ENCODE results near the gene GMEB2.

Gene GMEB2

DNA sequence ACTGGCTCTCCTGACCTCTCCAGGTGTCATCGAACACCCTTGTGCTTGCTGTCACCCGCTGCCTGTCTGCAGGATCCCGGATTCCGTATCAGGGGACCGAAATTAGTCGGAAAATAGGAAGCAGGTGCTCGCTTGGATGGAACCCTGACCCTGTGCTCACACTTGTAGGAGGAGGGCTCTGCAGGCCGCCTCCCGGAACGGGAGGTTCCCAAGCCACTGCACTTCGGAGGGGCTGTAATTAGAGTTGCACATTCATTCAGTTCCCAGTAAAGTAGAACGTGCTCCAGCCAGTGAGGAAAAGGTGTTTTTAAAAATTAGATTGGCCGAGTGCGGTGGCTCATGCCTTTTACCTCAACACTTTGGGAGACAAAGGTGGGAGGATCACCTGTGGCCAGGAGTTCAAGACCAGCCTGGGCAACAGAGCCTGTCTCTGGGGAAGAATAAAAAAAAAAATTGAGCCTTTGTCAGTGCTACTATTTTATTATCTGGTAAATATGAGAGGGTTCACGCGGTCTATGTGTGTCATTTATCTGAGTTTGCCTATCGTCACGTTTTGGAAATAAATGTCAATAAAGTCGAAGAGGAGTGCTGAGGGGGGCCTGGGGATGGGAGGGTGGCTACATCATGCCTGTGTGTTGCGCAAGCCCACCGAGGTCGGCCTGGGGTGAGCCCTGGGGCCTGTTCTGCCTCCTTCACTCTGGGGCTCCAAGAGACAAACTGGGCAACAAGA is 1.5 kb upstream of the GMEB2 start:
- ChIA-PET POLR2A (interaction anchor here (0.7 to 1.8 kb wide), 6 partner anchors 13 to 106 kb away, joined by 3 to 14 read pairs (median 4); partner anchors contain the start of genes RTEL1 and STMN3), CTCF (no interaction called here)
- TF ChIP-seq L3MBTL2 (conservative IDR thresholded peaks at IDR 0.05), result peak; percentile 94
- TF ChIP-seq ZNF384 (IDR thresholded peaks at IDR 0.05), result peak; percentile 19; the same call in 1 of the 2 replicates
- TF ChIP-seq FOXA1 (IDR thresholded peaks at IDR 0.05), result no peak
- TF ChIP-seq CTBP1 (IDR thresholded peaks at IDR 0.05; ENCODE audit: borderline replicate concordance), result peak; percentile 85
- TF ChIP-seq ARNT (IDR thresholded peaks at IDR 0.05), result peak; percentile 61; the same call in 1 of the 2 replicates
- peak; percentile 75 for DNase-seq (ENCODE audit: extremely low spot score)

DNA sequence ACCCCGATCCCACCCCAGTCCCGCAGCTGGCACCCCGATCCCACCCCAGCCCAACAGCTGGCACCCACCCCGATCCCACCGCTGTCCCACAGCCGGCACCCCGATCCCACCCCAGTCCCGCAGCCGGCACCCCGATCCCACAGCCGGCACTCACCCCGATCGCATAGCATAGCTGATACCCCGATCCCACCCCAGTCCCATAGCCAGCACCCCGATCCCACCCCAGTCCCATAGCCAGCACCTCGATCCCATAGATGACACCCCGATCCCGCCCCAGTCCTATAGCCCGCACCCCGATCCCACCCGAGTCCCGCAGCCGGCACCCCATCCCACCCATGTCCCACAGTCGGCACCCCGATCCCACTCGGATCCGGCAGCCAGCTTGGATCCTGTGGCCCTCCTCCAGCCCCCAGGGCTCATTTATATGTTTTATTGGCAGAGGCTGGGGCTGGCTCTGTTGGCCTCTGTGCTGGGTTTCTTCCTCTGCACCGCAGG is 897 bp upstream of the GMEB2 start:
- ChIA-PET POLR2A (interaction anchor here (0.7 to 1.8 kb wide), 11 partner anchors 8 to 105 kb away, joined by 3 to 14 read pairs (median 4); partner anchors contain the start of genes HELZ2, RTEL1 and STMN3), CTCF (no interaction called here)
- no peak for DNase-seq (ENCODE audit: extremely low spot score)
- TF ChIP-seq ELF4 (IDR thresholded peaks at IDR 0.05) (no peak), HDGF (IDR thresholded peaks at IDR 0.05; ENCODE audit: borderline replicate concordance) (no peak), SP1 (IDR thresholded peaks at IDR 0.05) (no peak), TARDBP (IDR thresholded peaks at IDR 0.05) (no peak), BHLHE40 (IDR thresholded peaks at IDR 0.05; ENCODE audit: borderline replicate concordance) (no peak), ARNT (IDR thresholded peaks at IDR 0.05) (no peak), PKNOX1 (IDR thresholded peaks at IDR 0.05) (no peak), ZNF384 (IDR thresholded peaks at IDR 0.05) (no peak), CTBP1 (IDR thresholded peaks at IDR 0.05; ENCODE audit: borderline replicate concordance) (no peak), SUZ12 (IDR thresholded peaks at IDR 0.05) (no peak), FOXK2 (IDR thresholded peaks at IDR 0.05) (no peak), FOXM1 (IDR thresholded peaks at IDR 0.05; ENCODE audit: borderline replicate concordance) (no peak), L3MBTL2 (conservative IDR thresholded peaks at IDR 0.05) (no peak)

GRCh38 chr20:63627129-63627750 is 339 bp upstream of the GMEB2 start:
- DNase-seq (ENCODE audit: extremely low spot score), result peak; percentile 95
- POLR2A ChIA-PET, result interaction anchor here (0.6 to 1.8 kb wide), 19 partner anchors 9 to 343 kb away, joined by 3 to 14 read pairs (median 4); partner anchors contain the start of genes HELZ2, RTEL1 and STMN3
- CTCF ChIA-PET, result no interaction called here
- TF ChIP-seq HDGF (IDR thresholded peaks at IDR 0.05; ENCODE audit: borderline replicate concordance), result no peak
- TF ChIP-seq L3MBTL2 (conservative IDR thresholded peaks at IDR 0.05), result peak; percentile 84
- no peak for TF ChIP-seq ELF4 (IDR thresholded peaks at IDR 0.05)

DNA sequence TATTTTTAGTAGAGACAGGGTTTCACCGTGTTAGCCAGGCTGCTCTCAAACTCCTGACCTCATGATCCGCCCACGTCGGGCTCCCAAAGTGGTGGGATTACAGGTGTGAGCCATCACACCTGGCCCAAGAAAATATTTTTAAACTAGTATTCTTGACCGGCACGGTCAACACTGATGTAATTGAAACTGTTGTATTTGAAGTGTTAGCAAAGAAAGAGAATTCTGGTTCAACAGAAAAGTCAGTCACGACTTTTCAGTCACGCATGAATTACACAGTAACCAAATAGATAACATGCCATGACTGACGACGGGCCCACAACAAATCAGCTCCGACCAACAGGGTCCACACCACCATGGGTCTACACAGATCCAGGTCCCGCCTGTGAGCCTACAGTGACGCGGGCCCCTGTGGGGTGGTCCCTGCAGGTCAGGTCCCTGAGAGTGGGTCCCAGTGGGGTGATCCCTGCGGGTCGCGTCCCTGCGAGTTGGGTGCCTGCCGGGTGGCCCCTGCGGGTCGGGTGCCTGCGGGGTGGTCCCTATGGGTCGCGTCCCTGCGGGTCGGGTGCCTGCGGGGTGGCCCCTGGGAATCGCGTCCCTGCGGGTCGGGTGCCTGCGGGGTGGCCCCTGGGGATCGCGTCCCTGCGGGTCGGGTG is 1.0 kb downstream of the GMEB2 start:
- TF ChIP-seq HDGF (IDR thresholded peaks at IDR 0.05; ENCODE audit: borderline replicate concordance) (no peak), PKNOX1 (IDR thresholded peaks at IDR 0.05) (no peak), ARNT (IDR thresholded peaks at IDR 0.05) (no peak), BHLHE40 (IDR thresholded peaks at IDR 0.05; ENCODE audit: borderline replicate concordance) (no peak), SUZ12 (IDR thresholded peaks at IDR 0.05) (no peak), ELF4 (IDR thresholded peaks at IDR 0.05) (no peak), FOXM1 (IDR thresholded peaks at IDR 0.05; ENCODE audit: borderline replicate concordance) (no peak), CTBP1 (IDR thresholded peaks at IDR 0.05; ENCODE audit: borderline replicate concordance) (no peak), SP1 (IDR thresholded peaks at IDR 0.05) (no peak), ZNF384 (IDR thresholded peaks at IDR 0.05) (no peak), FOXK2 (IDR thresholded peaks at IDR 0.05) (no peak), TARDBP (IDR thresholded peaks at IDR 0.05) (no peak), LEF1 (IDR thresholded peaks at IDR 0.05; ENCODE audit: borderline replicate concordance) (no peak), FOXA1 (IDR thresholded peaks at IDR 0.05) (no peak), NFRKB (IDR thresholded peaks at IDR 0.05) (no peak), L3MBTL2 (conservative IDR thresholded peaks at IDR 0.05) (no peak)
- CTCF ChIA-PET, result no interaction called here
- DNase-seq (ENCODE audit: extremely low spot score), result no peak
- POLR2A ChIA-PET, result interaction anchor here (0.9 to 1.0 kb wide), 2 partner anchors 32 to 87 kb away, joined by 3 to 5 read pairs; partner anchors contain the start of gene RTEL1

DNA sequence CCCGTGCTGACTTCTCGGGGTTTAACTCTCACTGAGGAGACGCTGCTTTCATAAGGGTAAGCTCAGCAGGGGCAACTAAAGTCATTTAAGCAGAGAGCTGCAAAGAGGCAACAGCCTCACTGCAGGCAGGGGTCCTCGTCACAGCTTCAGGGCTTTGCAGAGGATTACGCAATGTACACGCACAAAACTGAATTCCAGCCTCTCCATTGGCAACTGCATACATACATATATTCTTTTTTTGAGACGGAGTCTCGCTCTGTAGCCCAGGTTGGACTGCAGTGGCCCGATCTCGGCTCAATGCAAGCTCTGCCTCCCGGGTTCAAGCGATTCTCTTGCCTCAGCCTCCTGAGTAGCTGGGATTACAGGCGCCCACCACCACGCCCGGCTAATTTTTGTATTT is 2.4 kb downstream of the GMEB2 start:
- TF ChIP-seq FOXA1 (IDR thresholded peaks at IDR 0.05) (no peak), ZNF384 (IDR thresholded peaks at IDR 0.05) (no peak), PKNOX1 (IDR thresholded peaks at IDR 0.05) (no peak), TARDBP (IDR thresholded peaks at IDR 0.05) (no peak), NFRKB (IDR thresholded peaks at IDR 0.05) (no peak), HDGF (IDR thresholded peaks at IDR 0.05; ENCODE audit: borderline replicate concordance) (no peak), L3MBTL2 (conservative IDR thresholded peaks at IDR 0.05) (no peak), LEF1 (IDR thresholded peaks at IDR 0.05; ENCODE audit: borderline replicate concordance) (no peak), FOXK2 (IDR thresholded peaks at IDR 0.05) (no peak), SUZ12 (IDR thresholded peaks at IDR 0.05) (no peak), FOXM1 (IDR thresholded peaks at IDR 0.05; ENCODE audit: borderline replicate concordance) (no peak), SP1 (IDR thresholded peaks at IDR 0.05) (no peak), CTBP1 (IDR thresholded peaks at IDR 0.05; ENCODE audit: borderline replicate concordance) (no peak), ARNT (IDR thresholded peaks at IDR 0.05) (no peak), ELF4 (IDR thresholded peaks at IDR 0.05) (no peak), BHLHE40 (IDR thresholded peaks at IDR 0.05; ENCODE audit: borderline replicate concordance) (no peak)
- CTCF ChIA-PET, result interaction anchor here (0.6 to 0.7 kb wide), 2 partner anchors 23 to 1964 kb away, joined by 3 to 4 read pairs; no protein-coding TSS in a partner anchor
- POLR2A ChIA-PET, result interaction anchor here (0.7 to 1.4 kb wide), 3 partner anchors 29 to 104 kb away, joined by 3 to 4 read pairs (median 4); partner anchors contain the start of genes PPDPF, RTEL1 and STMN3
- DNase-seq (ENCODE audit: extremely low spot score), result peak; percentile 42
